ENCODE results near the gene PODXL. TPM values are rescaled to one million over a fixed set of nuclear protein-coding genes. Genes with fewer than 3 reads are reported as not detected.
A peak's percentile ranks its signal among the peaks of the same experiment; 100 is the strongest.

Gene PODXL
- total RNA-seq, 1 experiment from 2014 or later: 44.2 TPM

DNA sequence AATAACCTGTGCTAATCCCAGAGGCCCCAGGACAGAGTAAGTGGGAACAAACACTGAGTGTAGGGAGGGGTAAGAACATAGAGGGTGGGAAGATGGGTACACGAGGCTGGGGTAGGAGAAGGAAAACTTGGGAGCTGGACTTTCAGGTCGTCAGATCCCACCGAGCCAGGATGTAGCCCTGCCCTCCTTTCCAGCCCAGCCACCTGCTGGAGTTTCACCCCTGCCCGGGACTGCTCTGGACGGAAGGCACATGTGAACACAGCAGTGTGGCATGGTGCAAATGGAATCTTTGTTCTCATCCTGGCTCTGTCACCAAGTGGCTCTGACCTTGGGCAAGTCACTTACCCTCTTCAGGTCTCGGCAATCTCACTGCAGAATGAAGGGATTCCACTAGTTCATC is 52.8 kb downstream of the PODXL start:
- TF ChIP-seq EZH2 (IDR thresholded peaks at IDR 0.05; ENCODE audit: low read length, unreplicated experiment) (no peak), CTCF (conservative IDR thresholded peaks at IDR 0.05; ENCODE audit: low read depth, low read length) (no peak), EZH2phosphoT487 (IDR thresholded peaks at IDR 0.05; ENCODE audit: borderline replicate concordance, low read length) (no peak)
- TSS peak; percentile 1 for BruUV-seq (replicated peaks)

DNA sequence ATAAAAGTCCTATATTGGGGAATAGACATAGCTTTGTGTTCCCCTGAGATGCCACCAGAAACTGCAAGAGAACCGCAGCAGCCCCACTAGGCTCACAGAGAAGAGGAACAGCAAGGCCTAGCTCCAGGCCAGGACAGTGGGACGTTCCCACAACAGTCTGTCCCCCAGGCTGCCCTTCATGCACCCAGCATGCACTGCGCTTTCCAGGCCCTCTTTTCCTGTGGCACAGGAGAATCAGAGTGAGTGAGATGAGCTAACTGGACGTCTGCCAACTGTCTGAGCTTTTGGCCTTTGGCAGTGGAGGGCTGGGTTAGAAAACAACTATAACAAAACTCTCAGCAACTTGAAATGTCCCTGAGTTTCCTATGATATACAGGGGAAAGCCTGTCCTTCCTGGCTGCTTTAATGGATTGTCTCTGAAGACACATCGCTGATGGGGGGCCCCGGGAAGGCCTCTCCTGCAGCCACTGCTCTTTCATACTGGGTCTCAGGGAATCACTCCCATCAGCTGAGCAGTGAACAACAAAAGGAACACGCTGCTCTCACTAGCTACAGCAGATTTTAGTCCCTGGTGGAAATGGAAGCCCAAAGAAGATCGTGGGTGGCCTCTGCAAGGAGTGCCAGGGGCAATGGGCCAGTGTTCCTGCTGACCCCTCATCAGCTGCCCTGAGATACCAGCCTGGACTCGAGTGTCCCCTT is 53.5 kb downstream of the PODXL start:
- H3K36me3 ChIP-seq (ENCODE audit: low read depth, low read length): peaks cover 10% of the 10 kb centered on the region; the same call in 1 of the 2 replicates
- H3F3A ChIP-seq (ENCODE audit: low read length, unreplicated experiment): no peaks in the 10 kb centered on the region
- TF ChIP-seq CTCF (conservative IDR thresholded peaks at IDR 0.05; ENCODE audit: low read depth, low read length) (no peak), EZH2phosphoT487 (IDR thresholded peaks at IDR 0.05; ENCODE audit: borderline replicate concordance, low read length) (no peak), EZH2 (IDR thresholded peaks at IDR 0.05; ENCODE audit: low read length, unreplicated experiment) (no peak)
- POLR2A ChIA-PET (ENCODE audit: unreplicated experiment): no interaction called here
- no TSS peak for BruUV-seq (replicated peaks)
- no peaks in the 10 kb centered on the region for H3K4me1 ChIP-seq (ENCODE audit: insufficient read depth, low read length)
- CTCF ChIA-PET: no interaction called here
- no peak overlapping the region for H3K4me2 ChIP-seq (ENCODE audit: low read length)
- no peak overlapping the region for H3K9ac ChIP-seq (ENCODE audit: low read length)
- no peaks in the 10 kb centered on the region for H3K27me3 ChIP-seq (ENCODE audit: low read length)
- no peak overlapping the region for H3K27ac ChIP-seq (ENCODE audit: low read length)
- H4K20me1 ChIP-seq (ENCODE audit: low read length): no peaks in the 10 kb centered on the region
- H3K79me2 ChIP-seq (ENCODE audit: low read length): no peaks in the 10 kb centered on the region
- no peaks in the 10 kb centered on the region for H3K9me2 ChIP-seq (replicated peaks; ENCODE audit: low read length)
- no peak overlapping the region for H3K4me3 ChIP-seq (ENCODE audit: low read length)
- H3K9me3 ChIP-seq (ENCODE audit: low read length): no peaks in the 10 kb centered on the region
- intact Hi-C loops (cut with micrococcal nuclease): no loop called here
- peak; percentile 4; the same call in 1 of the 2 replicates for ATAC-seq
- no peak for DNase-seq
- H2AFZ ChIP-seq (ENCODE audit: low read length): no peak overlapping the region

More for the DNA sequence above, 52.8 kb downstream of the PODXL start:
- ATAC-seq (no peak), DNase-seq (no peak)
- H3K27ac ChIP-seq (ENCODE audit: low read length): no peak overlapping the region
- H3K79me2 ChIP-seq (ENCODE audit: low read length): no peaks in the 10 kb centered on the region
- no peaks in the 10 kb centered on the region for H4K20me1 ChIP-seq (ENCODE audit: low read length)
- intact Hi-C loops (cut with micrococcal nuclease): no loop called here
- H2AFZ ChIP-seq (ENCODE audit: low read length): no peak overlapping the region
- H3K9me3 ChIP-seq (ENCODE audit: low read length): no peaks in the 10 kb centered on the region
- no peak overlapping the region for H3K4me2 ChIP-seq (ENCODE audit: low read length)
- no peaks in the 10 kb centered on the region for H3K27me3 ChIP-seq (ENCODE audit: low read length)
- no peak overlapping the region for H3K4me3 ChIP-seq (ENCODE audit: low read length)
- ChIA-PET POLR2A (ENCODE audit: unreplicated experiment) (interaction anchor here (0.6 kb wide), 1 partner anchor 37 kb away, joined by 5 read pairs; no protein-coding TSS in a partner anchor), CTCF (no interaction called here)
- H3K9ac ChIP-seq (ENCODE audit: low read length): no peak overlapping the region
- no peaks in the 10 kb centered on the region for H3K4me1 ChIP-seq (ENCODE audit: insufficient read depth, low read length)
- H3K36me3 ChIP-seq (ENCODE audit: low read depth, low read length): peaks cover 13% of the 10 kb centered on the region; the same call in 1 of the 2 replicates
- no peaks in the 10 kb centered on the region for H3K9me2 ChIP-seq (replicated peaks; ENCODE audit: low read length)
- no peaks in the 10 kb centered on the region for H3F3A ChIP-seq (ENCODE audit: low read length, unreplicated experiment)
